Measurements from ENCODE around the gene VPS13C. TPM values are rescaled to one million over a fixed set of nuclear protein-coding genes. Genes with fewer than 3 reads are reported as not detected.

VPS13C gene
- total RNA-seq, 1 donor from 2014 or later = 33.6 TPM

DNA sequence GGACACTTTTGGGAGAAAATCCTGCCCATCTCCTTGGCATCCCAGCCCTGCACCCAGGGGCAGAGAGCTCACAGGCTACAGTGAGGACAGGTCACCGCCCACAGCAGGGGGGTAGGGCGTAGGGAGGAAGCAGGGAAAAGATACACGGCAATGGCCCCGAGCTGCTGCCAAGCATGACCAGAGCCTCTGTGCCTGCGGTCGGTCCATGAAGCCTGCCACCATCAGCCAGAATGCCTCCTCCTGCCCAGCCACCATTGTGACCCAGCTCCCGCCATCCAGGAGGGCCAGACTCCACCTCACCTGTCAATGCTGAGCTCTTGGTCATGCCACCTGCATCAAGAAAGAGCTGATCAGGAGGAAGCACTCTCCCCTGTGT lies 230.7 kb downstream of the VPS13C start:
- DNase-seq (ENCODE audit: low spot score in 2 of 2) = no peak
- Histone ChIP-seq H3K36me3 (no peaks in the 10 kb centered on the region), H3K4me3 (no peak overlapping the region), H3K27me3 (no peaks in the 10 kb centered on the region), H3K4me1 (no peaks in the 10 kb centered on the region), H3K9me3 (no peaks in the 10 kb centered on the region), H3K27ac (no peak overlapping the region)
- no peak for TF ChIP-seq CTCF (IDR thresholded peaks at IDR 0.05)
- intact Hi-C loops (cut with DNase I) = no loop called here

DNA sequence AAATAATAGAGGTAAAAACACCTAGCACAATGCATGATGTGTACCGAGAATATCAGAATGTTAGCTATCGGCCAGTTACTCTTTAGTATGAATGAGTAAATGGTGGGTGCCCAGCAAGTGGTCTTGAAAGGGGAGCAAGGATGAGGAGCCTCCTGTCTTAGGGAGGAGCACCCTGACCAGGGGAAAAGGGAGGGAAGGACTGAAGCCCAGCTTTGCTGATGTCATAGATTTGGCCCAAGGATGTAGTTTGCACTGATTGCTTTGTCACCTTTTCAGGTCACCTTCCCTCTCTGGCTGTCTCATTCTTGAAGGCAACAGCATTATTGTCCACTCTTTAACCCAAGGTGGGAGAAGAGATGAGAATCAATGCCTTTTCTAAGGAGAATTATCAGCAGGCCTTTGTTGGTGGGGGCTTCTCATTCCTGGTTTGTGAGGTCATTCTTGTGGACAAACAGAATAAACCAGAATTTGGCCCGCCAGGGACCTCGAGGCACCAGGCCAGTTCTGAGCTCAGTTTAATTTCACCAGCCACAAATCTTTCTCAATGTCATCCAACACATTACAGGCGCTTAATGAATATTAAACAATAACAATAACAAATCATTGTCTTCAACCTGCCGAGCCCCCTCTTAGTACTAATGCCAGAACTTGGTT lies 231.3 kb downstream of the VPS13C start:
- no peaks in the 10 kb centered on the region for H3K9me3 ChIP-seq
- H3K36me3 ChIP-seq = no peaks in the 10 kb centered on the region
- no peak overlapping the region for H3K4me3 ChIP-seq
- no peaks in the 10 kb centered on the region for H3K4me1 ChIP-seq
- no peak overlapping the region for H3K27ac ChIP-seq
- intact Hi-C loops (cut with DNase I) = no loop called here
- no peak for TF ChIP-seq CTCF (IDR thresholded peaks at IDR 0.05)
- no peak for DNase-seq (ENCODE audit: low spot score in 2 of 2)
- no peaks in the 10 kb centered on the region for H3K27me3 ChIP-seq

DNA sequence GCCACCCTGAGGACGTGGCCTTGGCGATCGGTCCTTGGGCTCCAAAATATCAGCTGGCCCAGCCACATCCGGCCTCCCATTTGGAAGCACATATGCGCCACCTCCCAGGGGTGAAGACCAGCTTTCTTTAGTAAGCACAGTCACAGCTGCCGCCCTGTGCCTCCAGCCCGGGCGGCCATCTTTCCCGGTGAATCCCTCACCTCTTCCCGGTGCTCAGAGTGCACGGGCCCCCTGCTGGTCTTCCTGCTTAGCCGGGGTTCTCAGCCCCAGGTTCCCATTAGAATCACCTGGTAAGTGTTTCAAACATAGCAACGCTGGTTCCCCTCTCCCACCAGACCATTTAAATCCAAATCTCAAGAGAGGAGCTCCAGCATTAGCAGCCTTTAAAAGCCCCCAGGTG lies 232.2 kb downstream of the VPS13C start:
- intact Hi-C loops (cut with DNase I) = no loop called here
- Histone ChIP-seq H3K4me1 (no peaks in the 10 kb centered on the region), H3K4me3 (no peak overlapping the region), H3K36me3 (no peaks in the 10 kb centered on the region), H3K27ac (no peak overlapping the region), H3K9me3 (no peaks in the 10 kb centered on the region), H3K27me3 (no peaks in the 10 kb centered on the region)
- no peak for TF ChIP-seq CTCF (IDR thresholded peaks at IDR 0.05)
- DNase-seq (ENCODE audit: low spot score in 2 of 2) = no peak

- no peak for TF ChIP-seq CTCF (IDR thresholded peaks at IDR 0.05)
- DNase-seq (ENCODE audit: low spot score in 2 of 2) = no peak
- Histone ChIP-seq H3K27me3 (no peaks in the 10 kb centered on the region), H3K36me3 (no peaks in the 10 kb centered on the region), H3K4me1 (no peaks in the 10 kb centered on the region), H3K27ac (no peak overlapping the region), H3K9me3 (no peaks in the 10 kb centered on the region), H3K4me3 (no peak overlapping the region)
- intact Hi-C loops (cut with DNase I) = no loop called here
These were observed 233.1 kb downstream of the VPS13C start for GRCh38 chr15:61827131-61827530.

GRCh38 chr15:61824291-61824690 lies 236.0 kb downstream of the VPS13C start:
- no peaks in the 10 kb centered on the region for H3K9me3 ChIP-seq
- no peaks in the 10 kb centered on the region for H3K27me3 ChIP-seq
- H3K27ac ChIP-seq = no peak overlapping the region
- no peaks in the 10 kb centered on the region for H3K4me1 ChIP-seq
- intact Hi-C loops (cut with DNase I) = no loop called here
- peak in 1 of 2 donors; percentile 2 for DNase-seq (ENCODE audit: low spot score in 2 of 2)
- no peaks in the 10 kb centered on the region for H3K36me3 ChIP-seq
- no peak overlapping the region for H3K4me3 ChIP-seq
- TF ChIP-seq CTCF (IDR thresholded peaks at IDR 0.05) = no peak

DNA sequence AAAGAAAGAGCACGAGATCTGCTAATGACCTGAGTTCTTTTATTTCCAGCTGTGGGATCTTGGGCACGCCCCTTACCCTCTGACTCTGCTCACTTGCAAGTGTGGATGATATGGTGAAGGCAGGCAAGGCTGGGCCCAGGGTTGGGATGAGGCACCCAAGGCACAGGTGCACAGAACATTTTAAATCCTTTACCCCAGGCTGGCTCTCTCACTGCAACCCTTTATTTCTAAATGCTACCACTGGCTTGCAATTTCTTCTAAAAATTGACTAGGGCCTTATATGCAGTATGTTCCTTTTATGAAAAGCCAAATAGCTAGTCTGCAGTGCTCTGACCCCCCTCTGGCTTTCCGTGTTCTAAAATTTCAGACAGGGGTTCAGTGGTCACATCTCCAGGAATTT lies 237.7 kb downstream of the VPS13C start:
- no peak overlapping the region for H3K27ac ChIP-seq
- no peaks in the 10 kb centered on the region for H3K9me3 ChIP-seq
- peak in 1 of 2 donors; percentile 25 for DNase-seq (ENCODE audit: low spot score in 2 of 2)
- no peaks in the 10 kb centered on the region for H3K4me1 ChIP-seq
- intact Hi-C loops (cut with DNase I) = no loop called here
- no peaks in the 10 kb centered on the region for H3K27me3 ChIP-seq
- no peaks in the 10 kb centered on the region for H3K36me3 ChIP-seq
- no peak for TF ChIP-seq CTCF (IDR thresholded peaks at IDR 0.05)
- no peak overlapping the region for H3K4me3 ChIP-seq

Data from ascending aorta (tissue), 2 donors.